Measurements from ENCODE around the gene ARL4A. TPM values are rescaled to one million over a fixed set of nuclear protein-coding genes. Genes with fewer than 3 reads are reported as not detected.

The ARL4A gene
- total and polyA plus RNA-seq, 2 of the 13 experiments (the other 11 are each of a cell fraction or from before 2014, with no cell fraction given) = 10.8 to 25.6 TPM

GRCh38 chr7:12686891-12687717 lies at the start of gene ARL4A (continued):
- TF ChIP-seq ZFP90 (CRISPR knock-in tag; IDR thresholded peaks at IDR 0.05; ENCODE audit: borderline replicate concordance) (0 out of 2 replicates have a peak, but pooled peaks have one; percentile 61), ARNTL (CRISPR knock-in tag; IDR thresholded peaks at IDR 0.05) (no peak), GABPB1 (CRISPR knock-in tag; IDR thresholded peaks at IDR 0.05) (peak; percentile 37), ATRX (CRISPR knock-in tag; IDR thresholded peaks at IDR 0.05; ENCODE audit: borderline replicate concordance) (no peak), ZC3H4 (CRISPR knock-in tag; IDR thresholded peaks at IDR 0.05; ENCODE audit: borderline replicate concordance) (no peak), ZNF569 (CRISPR knock-in tag; IDR thresholded peaks at IDR 0.05; ENCODE audit: borderline replicate concordance) (no peak), ZNF766 (CRISPR knock-in tag; IDR thresholded peaks at IDR 0.05; ENCODE audit: borderline replicate concordance) (no peak), RCOR2 (CRISPR knock-in tag; IDR thresholded peaks at IDR 0.05) (no peak), KDM1A (CRISPR knock-in tag; IDR thresholded peaks at IDR 0.05) (no peak), ZNF644 (CRISPR knock-in tag; IDR thresholded peaks at IDR 0.05; ENCODE audit: low read depth) (no peak), ZBTB46 (CRISPR knock-in tag; IDR thresholded peaks at IDR 0.05; ENCODE audit: borderline replicate concordance) (no peak; the same call in 1 of the 2 replicates), REXO4 (CRISPR knock-in tag; IDR thresholded peaks at IDR 0.05; ENCODE audit: borderline replicate concordance) (no peak), DMAP1 (CRISPR knock-in tag; IDR thresholded peaks at IDR 0.05) (peak; percentile 56; the same call in 1 of the 2 replicates), PHF20 (CRISPR knock-in tag; IDR thresholded peaks at IDR 0.05) (peak; percentile 43; the same call in 1 of the 2 replicates), HCFC1 (IDR thresholded peaks at IDR 0.05; ENCODE audit: low read depth, low read length) (no peak), ZNF75D (CRISPR knock-in tag; IDR thresholded peaks at IDR 0.05; ENCODE audit: borderline replicate concordance) (peak; percentile 55; the same call in 1 of the 2 replicates), DNMT3B (CRISPR knock-in tag; conservative IDR thresholded peaks at IDR 0.05) (0 out of 2 replicates have a peak, but pooled peaks have one; percentile 18), ZBTB21 (CRISPR knock-in tag; IDR thresholded peaks at IDR 0.05) (no peak), ZBTB25 (CRISPR knock-in tag; IDR thresholded peaks at IDR 0.05) (peak; percentile 38; the same call in 1 of the 2 replicates), IKZF1 (IDR thresholded peaks at IDR 0.05) (no peak), ZNF430 (CRISPR knock-in tag; IDR thresholded peaks at IDR 0.05) (no peak), CCAR2 (optimal IDR thresholded peaks at IDR 0.05; ENCODE audit: low read depth, low read length) (no peak), ZNF576 (CRISPR knock-in tag; IDR thresholded peaks at IDR 0.05) (no peak), SP140L (CRISPR knock-in tag; IDR thresholded peaks at IDR 0.05; ENCODE audit: borderline replicate concordance) (no peak), HNRNPH1 (optimal IDR thresholded peaks at IDR 0.05; ENCODE audit: low read depth, low read length) (no peak), SMARCC2 (IDR thresholded peaks at IDR 0.05) (no peak), ZBTB33 (CRISPR knock-in tag; IDR thresholded peaks at IDR 0.05) (no peak), ELF1 (CRISPR knock-in tag; IDR thresholded peaks at IDR 0.05) (peak; percentile 15)

Data from HepG2 (cell line).